Measurements from ENCODE around the gene TFDP1.

The TFDP1 gene

DNA sequence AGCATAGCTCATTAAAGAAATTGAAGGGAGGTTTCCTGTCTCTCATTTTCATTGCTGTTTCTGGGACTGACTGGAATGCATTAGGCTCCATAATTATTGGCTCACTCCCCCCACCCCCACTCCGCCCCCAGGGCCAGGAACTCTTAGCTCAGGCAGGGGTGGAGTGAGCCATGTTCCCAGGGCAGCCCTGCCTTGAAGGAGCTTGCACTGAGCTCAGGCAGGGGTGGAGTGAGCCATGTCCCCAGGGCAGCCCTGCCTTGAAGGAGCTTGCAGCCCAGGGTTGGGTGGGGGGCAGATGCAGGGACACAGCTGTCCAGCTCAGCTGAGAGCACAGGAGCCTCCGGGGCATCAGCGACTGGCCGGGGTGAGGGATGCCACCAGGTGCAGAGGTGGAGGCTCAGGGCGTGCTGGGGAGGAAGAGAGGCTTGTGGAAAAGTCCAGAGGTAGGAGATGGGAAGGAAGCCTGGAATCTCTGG is 39.1 kb upstream of the TFDP1 start:
- Histone ChIP-seq H3K79me2 (ENCODE audit: insufficient read depth, low read length) (no peaks in the 10 kb centered on the region), H3K9me2 (ENCODE audit: low read depth, low read length) (no peaks in the 10 kb centered on the region), H3K4me2 (ENCODE audit: low read length) (no peak overlapping the region), H4K20me1 (ENCODE audit: insufficient read depth, low read length) (no peaks in the 10 kb centered on the region), H3K9me3 (ENCODE audit: low read length) (peaks cover 6% of the 10 kb centered on the region; the same call in 1 of the 2 replicates), H3K9ac (ENCODE audit: low read length) (no peak overlapping the region), H3K27me3 (ENCODE audit: insufficient read depth, low read length) (no peaks in the 10 kb centered on the region), H3K4me3 (ENCODE audit: low read depth, low read length, poor library complexity, severe bottlenecking) (no peak overlapping the region), H3K27ac (ENCODE audit: low read depth, low read length, poor library complexity, severe bottlenecking) (no peak overlapping the region), H2AFZ (ENCODE audit: low read length) (no peak overlapping the region), H3K4me1 (ENCODE audit: insufficient read depth, low read length, severe bottlenecking) (no peaks in the 10 kb centered on the region), H3K36me3 (ENCODE audit: insufficient read depth, low read length) (peaks cover 5% of the 10 kb centered on the region; the same call in 1 of the 2 replicates), H3F3A (ENCODE audit: insufficient read depth, low read length) (no peaks in the 10 kb centered on the region)
- TF ChIP-seq, protein P1, sequence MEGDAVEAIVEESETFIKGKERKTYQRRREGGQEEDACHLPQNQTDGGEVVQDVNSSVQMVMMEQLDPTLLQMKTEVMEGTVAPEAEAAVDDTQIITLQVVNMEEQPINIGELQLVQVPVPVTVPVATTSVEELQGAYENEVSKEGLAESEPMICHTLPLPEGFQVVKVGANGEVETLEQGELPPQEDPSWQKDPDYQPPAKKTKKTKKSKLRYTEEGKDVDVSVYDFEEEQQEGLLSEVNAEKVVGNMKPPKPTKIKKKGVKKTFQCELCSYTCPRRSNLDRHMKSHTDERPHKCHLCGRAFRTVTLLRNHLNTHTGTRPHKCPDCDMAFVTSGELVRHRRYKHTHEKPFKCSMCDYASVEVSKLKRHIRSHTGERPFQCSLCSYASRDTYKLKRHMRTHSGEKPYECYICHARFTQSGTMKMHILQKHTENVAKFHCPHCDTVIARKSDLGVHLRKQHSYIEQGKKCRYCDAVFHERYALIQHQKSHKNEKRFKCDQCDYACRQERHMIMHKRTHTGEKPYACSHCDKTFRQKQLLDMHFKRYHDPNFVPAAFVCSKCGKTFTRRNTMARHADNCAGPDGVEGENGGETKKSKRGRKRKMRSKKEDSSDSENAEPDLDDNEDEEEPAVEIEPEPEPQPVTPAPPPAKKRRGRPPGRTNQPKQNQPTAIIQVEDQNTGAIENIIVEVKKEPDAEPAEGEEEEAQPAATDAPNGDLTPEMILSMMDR (IDR thresholded peaks at IDR 0.05; ENCODE audit: low read length): no peak
- TF ChIP-seq EZH2 (IDR thresholded peaks at IDR 0.05; ENCODE audit: borderline replicate concordance, low read length): no peak

DNA sequence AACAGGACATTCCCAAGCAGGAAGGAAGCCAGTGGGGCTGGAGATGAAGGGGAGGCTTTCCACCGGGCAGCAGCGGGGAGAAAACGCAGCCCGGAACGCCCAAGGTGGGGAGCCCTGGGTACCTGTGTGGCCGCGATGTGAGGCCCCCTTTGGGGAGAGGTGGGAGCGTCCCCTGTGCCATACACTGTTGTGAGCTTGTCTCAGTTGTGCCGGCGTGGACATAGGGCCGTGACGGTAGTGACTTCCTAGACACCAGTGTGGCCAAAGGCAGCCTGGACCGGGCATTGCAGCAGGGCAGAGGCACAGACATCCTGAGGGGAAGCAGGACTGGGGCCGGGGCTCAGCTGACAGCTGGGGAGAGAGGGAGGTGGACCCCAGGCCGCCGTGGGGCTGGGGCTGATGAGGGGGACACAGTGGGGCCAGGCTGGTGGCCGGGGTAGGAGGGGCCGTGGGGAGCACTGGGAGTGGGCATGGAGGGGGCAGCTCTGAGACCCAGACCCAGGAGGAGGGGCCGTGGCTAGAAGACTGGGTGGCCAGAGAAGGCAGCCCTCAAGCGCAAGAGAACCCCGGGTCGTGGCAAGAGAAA is 38.5 kb upstream of the TFDP1 start:
- no peak overlapping the region for H3K9ac ChIP-seq (ENCODE audit: low read length)
- no peak overlapping the region for H3K4me2 ChIP-seq (ENCODE audit: low read length)
- H4K20me1 ChIP-seq (ENCODE audit: insufficient read depth, low read length): no peaks in the 10 kb centered on the region
- no peaks in the 10 kb centered on the region for H3K9me2 ChIP-seq (ENCODE audit: low read depth, low read length)
- TF ChIP-seq, protein P1 (IDR thresholded peaks at IDR 0.05; ENCODE audit: low read length): no peak
- no peak for TF ChIP-seq EZH2 (IDR thresholded peaks at IDR 0.05; ENCODE audit: borderline replicate concordance, low read length)
- no peak overlapping the region for H3K4me3 ChIP-seq (ENCODE audit: low read depth, low read length, poor library complexity, severe bottlenecking)
- H3K4me1 ChIP-seq (ENCODE audit: insufficient read depth, low read length, severe bottlenecking): no peaks in the 10 kb centered on the region
- no peak overlapping the region for H2AFZ ChIP-seq (ENCODE audit: low read length)
- no peaks in the 10 kb centered on the region for H3F3A ChIP-seq (ENCODE audit: insufficient read depth, low read length)
- no peak overlapping the region for H3K27ac ChIP-seq (ENCODE audit: low read depth, low read length, poor library complexity, severe bottlenecking)
- H3K27me3 ChIP-seq (ENCODE audit: insufficient read depth, low read length): no peaks in the 10 kb centered on the region
- peaks cover 5% of the 10 kb centered on the region; the same call in 1 of the 2 replicates for H3K36me3 ChIP-seq (ENCODE audit: insufficient read depth, low read length)
- H3K79me2 ChIP-seq (ENCODE audit: insufficient read depth, low read length): no peaks in the 10 kb centered on the region
- H3K9me3 ChIP-seq (ENCODE audit: low read length): peaks cover 5% of the 10 kb centered on the region; the same call in 1 of the 2 replicates

DNA sequence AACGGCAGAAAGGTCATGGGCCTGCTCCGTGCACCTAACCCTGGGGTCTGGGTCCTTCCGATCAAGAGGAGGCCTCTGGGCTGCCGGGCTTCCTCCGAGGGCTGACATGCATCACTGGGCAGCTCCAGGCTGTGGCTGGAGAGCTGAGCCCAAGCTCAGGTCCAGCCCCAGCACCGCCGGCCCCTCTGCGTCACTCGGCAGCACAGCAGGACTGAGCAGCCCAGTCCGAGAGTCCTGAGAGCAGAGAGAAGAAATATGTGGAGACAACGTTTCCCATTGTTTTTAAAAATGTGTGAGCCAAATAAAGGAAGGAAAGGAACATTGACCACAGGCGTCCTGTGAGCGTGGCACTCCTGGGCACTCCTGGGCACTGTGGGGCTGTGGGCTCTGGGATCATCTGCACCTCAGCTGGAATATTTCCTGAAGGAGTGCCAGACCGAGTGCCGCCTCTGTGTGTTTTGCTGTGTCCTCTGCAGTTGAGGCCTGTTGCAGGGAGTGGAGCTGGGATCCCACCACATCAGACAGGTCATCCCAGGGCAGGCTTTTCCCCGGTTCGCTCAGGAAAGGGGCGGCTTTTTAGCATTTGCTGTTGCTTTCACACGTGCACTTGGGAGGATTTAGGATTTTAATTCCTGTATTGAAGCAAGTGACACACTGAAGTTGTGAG is 37.8 kb upstream of the TFDP1 start:
- Histone ChIP-seq H2AFZ (ENCODE audit: low read length) (no peak overlapping the region), H3K4me2 (ENCODE audit: low read length) (no peak overlapping the region), H3K9me3 (ENCODE audit: low read length) (peaks cover 5% of the 10 kb centered on the region; the same call in 1 of the 2 replicates), H3K27me3 (ENCODE audit: insufficient read depth, low read length) (no peaks in the 10 kb centered on the region), H4K20me1 (ENCODE audit: insufficient read depth, low read length) (no peaks in the 10 kb centered on the region), H3K27ac (ENCODE audit: low read depth, low read length, poor library complexity, severe bottlenecking) (no peak overlapping the region), H3K79me2 (ENCODE audit: insufficient read depth, low read length) (no peaks in the 10 kb centered on the region), H3K9ac (ENCODE audit: low read length) (no peak overlapping the region), H3F3A (ENCODE audit: insufficient read depth, low read length) (no peaks in the 10 kb centered on the region), H3K9me2 (ENCODE audit: low read depth, low read length) (no peaks in the 10 kb centered on the region), H3K4me3 (ENCODE audit: low read depth, low read length, poor library complexity, severe bottlenecking) (no peak overlapping the region), H3K36me3 (ENCODE audit: insufficient read depth, low read length) (peaks cover 5% of the 10 kb centered on the region; the same call in 1 of the 2 replicates), H3K4me1 (ENCODE audit: insufficient read depth, low read length, severe bottlenecking) (no peaks in the 10 kb centered on the region)
- TF ChIP-seq, protein P1 (IDR thresholded peaks at IDR 0.05; ENCODE audit: low read length): no peak
- no peak for TF ChIP-seq EZH2 (IDR thresholded peaks at IDR 0.05; ENCODE audit: borderline replicate concordance, low read length)
